Upper lobe of right lung (tissue), 1 donor: ENCODE results near the gene EPB41. TPM values are rescaled to one million over a fixed set of nuclear protein-coding genes. Genes with fewer than 3 reads are reported as not detected.

Source experiments
- ATAC-seq: fragments of 200-7000 bp; cut with Tn5 transposase; one replicate; pipeline ENCODE4 v1.9.1; 2020; ENCODE audit warnings: mild to moderate bottlenecking, moderate library complexity
- DNase-seq: peaks from one replicate; pipeline ENCODE4 v3.0.0-alpha.2; 2020
- H3K27ac ChIP-seq: fragments of 200-600 bp; one replicate; pipeline ENCODE4 v1.8.0; 2022
- H3K27me3 ChIP-seq: fragments of 200-600 bp; one replicate; pipeline ENCODE4 v1.8.0; 2022; ENCODE audit warnings: mild to moderate bottlenecking
- H3K36me3 ChIP-seq: fragments of 200-600 bp; one replicate; pipeline ENCODE4 v1.8.0; 2022
- H3K4me1 ChIP-seq: fragments of 200-600 bp; one replicate; pipeline ENCODE4 v1.8.0; 2022
- H3K4me3 ChIP-seq: fragments of 200-600 bp; one replicate; pipeline ENCODE4 v1.8.0; 2022; ENCODE audit warnings: mild to moderate bottlenecking
- H3K9me3 ChIP-seq: fragments of 200-600 bp; one replicate; pipeline ENCODE4 v1.8.0; 2022
- intact Hi-C: fragments of 100-400 bp; cut with DNase I; formaldehyde crosslinking; loops from one replicate; pipeline ENCODE4 v1.11.0; 2022
- total RNA-seq: library from RNA; stranded (reverse); fragmentation: NEBNext Ultra II Directional; extraction: Animal tissue kit (Norgen Biotek cat#: 25700); gene quantifications from one replicate; pipeline ENCODE4 v1.2.1, GENCODE V29; 2021
- TF ChIP-seq, protein P1 (sequence below): fragments of 200-600 bp; IDR thresholded peaks from one replicate; pipeline ENCODE4 v1.8.0; 2022; ENCODE audit warnings: antibody characterized with exemption
- donor health status: DM: no; HTN: yes; CAD: no; lungs with severe emphysema.

EPB41 gene
- total RNA-seq, 1 donor from 2014 or later: 67.0 TPM

GRCh38 chr1:29123887-29124365, 209.6 kb downstream of the EPB41 start, which contains the start of gene TMEM200B:
TMEM200B (minus strand) TSS chr1:29123903; CDS start chr1:29121828, 2,075 bp downstream.
- peak within 1 kb of the TSS; percentile 63 for H3K4me3 ChIP-seq
- peaks cover 16% of the 10 kb centered on the region for H3K27me3 ChIP-seq
- no peaks in the 10 kb centered on the region for H3K36me3 ChIP-seq
- intact Hi-C loops: no loop called here
- peak within 1 kb of the TSS; percentile 86 for H3K27ac ChIP-seq
- ATAC-seq (peak; percentile 3), DNase-seq (no peak)
- peaks cover 18% of the 10 kb centered on the region for H3K4me1 ChIP-seq
- H3K9me3 ChIP-seq: no peaks in the 10 kb centered on the region
- TF ChIP-seq, protein P1, sequence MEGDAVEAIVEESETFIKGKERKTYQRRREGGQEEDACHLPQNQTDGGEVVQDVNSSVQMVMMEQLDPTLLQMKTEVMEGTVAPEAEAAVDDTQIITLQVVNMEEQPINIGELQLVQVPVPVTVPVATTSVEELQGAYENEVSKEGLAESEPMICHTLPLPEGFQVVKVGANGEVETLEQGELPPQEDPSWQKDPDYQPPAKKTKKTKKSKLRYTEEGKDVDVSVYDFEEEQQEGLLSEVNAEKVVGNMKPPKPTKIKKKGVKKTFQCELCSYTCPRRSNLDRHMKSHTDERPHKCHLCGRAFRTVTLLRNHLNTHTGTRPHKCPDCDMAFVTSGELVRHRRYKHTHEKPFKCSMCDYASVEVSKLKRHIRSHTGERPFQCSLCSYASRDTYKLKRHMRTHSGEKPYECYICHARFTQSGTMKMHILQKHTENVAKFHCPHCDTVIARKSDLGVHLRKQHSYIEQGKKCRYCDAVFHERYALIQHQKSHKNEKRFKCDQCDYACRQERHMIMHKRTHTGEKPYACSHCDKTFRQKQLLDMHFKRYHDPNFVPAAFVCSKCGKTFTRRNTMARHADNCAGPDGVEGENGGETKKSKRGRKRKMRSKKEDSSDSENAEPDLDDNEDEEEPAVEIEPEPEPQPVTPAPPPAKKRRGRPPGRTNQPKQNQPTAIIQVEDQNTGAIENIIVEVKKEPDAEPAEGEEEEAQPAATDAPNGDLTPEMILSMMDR: no peak

- Histone ChIP-seq H3K4me1 (peaks cover 18% of the 10 kb centered on the region), H3K27me3 (peaks cover 16% of the 10 kb centered on the region), H3K4me3 (peak overlapping the region; percentile 63), H3K27ac (peak overlapping the region; percentile 86), H3K9me3 (no peaks in the 10 kb centered on the region), H3K36me3 (no peaks in the 10 kb centered on the region)
- intact Hi-C loops: no loop called here
- peak; percentile 77 for DNase-seq
- TF ChIP-seq, protein P1: peak; percentile 59
- peak; percentile 55 for ATAC-seq
Measured at GRCh38 chr1:29124366-29125236, 210.2 kb downstream of the EPB41 start.

DNA sequence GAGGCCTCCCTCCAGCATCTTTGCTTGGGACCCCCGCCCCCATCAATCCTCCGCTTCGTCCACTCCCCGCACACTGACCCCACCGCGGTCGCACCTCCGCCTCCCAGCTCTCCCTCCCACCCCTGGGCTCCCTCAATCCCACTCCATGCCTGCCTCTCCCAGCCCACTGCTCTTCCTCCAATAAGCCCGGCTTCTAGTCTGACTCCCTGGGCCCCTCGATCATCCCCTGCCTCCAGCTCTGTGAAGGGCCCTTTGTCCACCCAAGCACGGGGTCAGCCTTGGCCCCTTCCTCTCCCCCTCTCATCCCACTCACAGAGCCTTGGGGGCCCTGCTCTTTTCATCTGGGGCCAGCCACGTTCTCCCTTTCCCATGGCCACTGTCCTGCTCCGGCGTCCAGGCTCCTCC, 210.9 kb downstream of the EPB41 start:
- peaks cover 16% of the 10 kb centered on the region for H3K27me3 ChIP-seq
- intact Hi-C loops: no loop called here
- TF ChIP-seq, protein P1: no peak
- DNase-seq (no peak), ATAC-seq (no peak)
- peak overlapping the region; percentile 63 for H3K4me3 ChIP-seq
- no peaks in the 10 kb centered on the region for H3K36me3 ChIP-seq
- H3K4me1 ChIP-seq: peaks cover 18% of the 10 kb centered on the region
- H3K27ac ChIP-seq: peak overlapping the region; percentile 86
- H3K9me3 ChIP-seq: no peaks in the 10 kb centered on the region

DNA sequence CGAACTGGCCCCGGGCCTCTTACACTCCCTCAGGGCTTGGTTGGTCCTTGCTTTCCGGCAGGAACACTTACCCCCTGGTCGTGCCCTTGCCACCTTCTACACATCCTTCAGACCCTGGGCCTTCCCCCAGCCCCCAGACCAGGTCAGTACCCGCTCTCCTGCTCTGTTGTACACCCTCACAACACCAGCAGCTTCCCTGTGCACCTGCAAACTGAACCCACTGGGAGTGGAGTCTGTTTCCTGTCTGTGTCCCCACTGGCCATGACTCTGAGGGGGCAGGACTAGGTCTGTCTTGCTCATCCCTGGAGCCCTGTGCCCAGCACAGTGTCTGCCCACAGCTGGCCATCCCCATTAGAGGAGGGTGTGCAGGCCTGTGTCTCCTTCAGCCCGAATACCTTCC, 211.4 kb downstream of the EPB41 start:
- Histone ChIP-seq H3K9me3 (no peaks in the 10 kb centered on the region), H3K36me3 (no peaks in the 10 kb centered on the region), H3K27me3 (peaks cover 16% of the 10 kb centered on the region), H3K4me1 (peaks cover 18% of the 10 kb centered on the region), H3K4me3 (no peak overlapping the region), H3K27ac (no peak overlapping the region)
- TF ChIP-seq, protein P1: no peak
- DNase-seq (no peak), ATAC-seq (no peak)
- intact Hi-C loops: no loop called here

- intact Hi-C loops: no loop called here
- H3K27ac ChIP-seq: no peak overlapping the region
- H3K9me3 ChIP-seq: no peaks in the 10 kb centered on the region
- TF ChIP-seq, protein P1: no peak
- H3K36me3 ChIP-seq: no peaks in the 10 kb centered on the region
- H3K4me1 ChIP-seq: peaks cover 18% of the 10 kb centered on the region
- no peak for ATAC-seq
- no peak for DNase-seq
- no peak overlapping the region for H3K4me3 ChIP-seq
- H3K27me3 ChIP-seq: peaks cover 16% of the 10 kb centered on the region
Measured at GRCh38 chr1:29126198-29126597, 211.8 kb downstream of the EPB41 start.
